BLaER1 (cell line): ENCODE data around the gene RPAP3.
"Not testable (repeated sequence)": the region's sequence is repeated elsewhere in the genome, so short reads cannot be mapped to it uniquely, and the experiment has no call there.

Experiments
- H3K27ac ChIP-seq: shearing (Covaris generic); formaldehyde crosslinking; 2 replicates; pipeline ENCODE4 v1.8.1; 2022
- H3K27me3 ChIP-seq: shearing (Covaris generic); formaldehyde crosslinking; 2 replicates; pipeline ENCODE4 v1.8.1; 2022
- H3K36me3 ChIP-seq: shearing (Covaris generic); formaldehyde crosslinking; 2 replicates; pipeline ENCODE4 v1.8.1; 2022
- H3K4me1 ChIP-seq: shearing (Covaris generic); formaldehyde crosslinking; 2 replicates; pipeline ENCODE4 v1.8.1; 2022
- H3K4me2 ChIP-seq: shearing (Covaris generic); formaldehyde crosslinking; 2 replicates; pipeline ENCODE4 v1.8.1; 2022
- H3K4me3 ChIP-seq: shearing (Covaris generic); formaldehyde crosslinking; 2 replicates; pipeline ENCODE4 v1.8.1; 2022
- H3K9ac ChIP-seq: shearing (Covaris generic); formaldehyde crosslinking; 2 replicates; pipeline ENCODE4 v1.8.1; 2022
- H3K9me3 ChIP-seq: shearing (Covaris generic); formaldehyde crosslinking; 2 replicates; pipeline ENCODE4 v1.8.1; 2022
- H4K20me1 ChIP-seq: shearing (Covaris generic); formaldehyde crosslinking; 2 replicates; pipeline ENCODE4 v1.8.1; 2022
- Cebpa-rat ChIP-seq: shearing (Covaris generic); IDR thresholded peaks from 2 replicates; pipeline ENCODE4 v1.8.1; 2022

The RPAP3 gene

DNA sequence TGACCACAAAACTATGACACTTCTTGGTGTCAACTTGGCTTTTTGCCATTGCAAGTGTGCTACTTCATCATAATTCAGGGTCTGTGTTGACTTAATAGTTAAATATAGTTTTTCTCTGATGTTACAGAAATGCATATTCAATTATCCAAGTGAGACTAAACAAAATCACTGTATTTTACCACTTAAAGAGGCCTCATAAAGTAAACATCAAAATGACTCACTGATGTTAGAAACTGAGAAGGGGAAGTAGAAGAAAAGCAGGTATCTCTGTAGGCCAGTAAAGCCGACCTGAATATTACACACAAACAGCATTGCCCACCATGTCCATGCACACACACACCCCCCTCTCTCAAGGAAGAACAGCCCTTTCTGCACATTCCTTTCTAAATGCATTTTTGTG, 55.4 kb downstream of the RPAP3 start:
- no peaks in the 10 kb centered on the region for H3K9me3 ChIP-seq
- no peak overlapping the region for H3K4me3 ChIP-seq
- peaks cover 12% of the 10 kb centered on the region for H3K4me1 ChIP-seq
- no peaks in the 10 kb centered on the region for H4K20me1 ChIP-seq
- TF ChIP-seq Cebpa-rat, result no peak
- H3K27ac ChIP-seq, result no peak overlapping the region
- no peak overlapping the region for H3K4me2 ChIP-seq
- H3K36me3 ChIP-seq, result no peaks in the 10 kb centered on the region
- no peak overlapping the region for H3K9ac ChIP-seq
- H3K27me3 ChIP-seq, result no peaks in the 10 kb centered on the region

DNA sequence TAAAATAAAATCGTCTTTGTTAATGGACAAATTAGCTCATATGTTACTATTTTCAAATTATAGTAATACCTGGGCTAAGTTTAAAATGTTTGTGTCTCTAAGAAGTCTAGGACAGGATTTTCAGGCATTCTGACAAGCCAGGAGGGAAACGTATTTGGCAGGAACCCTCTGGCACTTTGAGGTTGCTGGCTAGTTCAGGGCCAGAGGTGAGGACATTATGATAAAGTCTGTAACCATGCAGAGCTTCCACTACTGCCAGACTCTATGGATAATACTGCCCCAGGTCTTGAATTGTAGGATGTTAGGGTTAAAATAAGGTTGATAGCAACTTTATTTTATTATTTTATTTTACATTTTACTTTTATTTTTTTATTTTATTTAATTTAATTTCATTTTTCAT, 56.4 kb downstream of the RPAP3 start:
- TF ChIP-seq Cebpa-rat, result no peak
- H3K27ac ChIP-seq, result no peak overlapping the region
- H3K4me2 ChIP-seq, result no peak overlapping the region
- H3K4me1 ChIP-seq, result peaks cover 12% of the 10 kb centered on the region
- peaks cover 5% of the 10 kb centered on the region for H3K9me3 ChIP-seq
- no peaks in the 10 kb centered on the region; the same call in 1 of the 2 replicates for H3K36me3 ChIP-seq
- H4K20me1 ChIP-seq, result no peaks in the 10 kb centered on the region
- H3K9ac ChIP-seq, result no peak overlapping the region
- H3K27me3 ChIP-seq, result no peaks in the 10 kb centered on the region
- no peak overlapping the region for H3K4me3 ChIP-seq

- H3K4me1 ChIP-seq, result peaks cover 12% of the 10 kb centered on the region
- peaks cover 16% of the 10 kb centered on the region for H3K9me3 ChIP-seq
- H3K4me2 ChIP-seq, result no peak overlapping the region
- no peaks in the 10 kb centered on the region for H3K27me3 ChIP-seq
- no peaks in the 10 kb centered on the region for H4K20me1 ChIP-seq
- H3K9ac ChIP-seq, result no peak overlapping the region
- TF ChIP-seq Cebpa-rat, result no peak
- H3K4me3 ChIP-seq, result no peak overlapping the region
- H3K36me3 ChIP-seq, result peaks cover 8% of the 10 kb centered on the region; the same call in 1 of the 2 replicates
- no peak overlapping the region for H3K27ac ChIP-seq
These were observed 57.7 kb downstream of the RPAP3 start for GRCh38 chr12:47648056-47648579.

- Histone ChIP-seq H3K9me3 (peaks cover 67% of the 10 kb centered on the region), H3K36me3 (peaks cover 18% of the 10 kb centered on the region)
- H3K4me2 ChIP-seq, result not testable (repeated sequence)
These were observed 63.5 kb downstream of the RPAP3 start for GRCh38 chr12:47642310-47642709.

DNA sequence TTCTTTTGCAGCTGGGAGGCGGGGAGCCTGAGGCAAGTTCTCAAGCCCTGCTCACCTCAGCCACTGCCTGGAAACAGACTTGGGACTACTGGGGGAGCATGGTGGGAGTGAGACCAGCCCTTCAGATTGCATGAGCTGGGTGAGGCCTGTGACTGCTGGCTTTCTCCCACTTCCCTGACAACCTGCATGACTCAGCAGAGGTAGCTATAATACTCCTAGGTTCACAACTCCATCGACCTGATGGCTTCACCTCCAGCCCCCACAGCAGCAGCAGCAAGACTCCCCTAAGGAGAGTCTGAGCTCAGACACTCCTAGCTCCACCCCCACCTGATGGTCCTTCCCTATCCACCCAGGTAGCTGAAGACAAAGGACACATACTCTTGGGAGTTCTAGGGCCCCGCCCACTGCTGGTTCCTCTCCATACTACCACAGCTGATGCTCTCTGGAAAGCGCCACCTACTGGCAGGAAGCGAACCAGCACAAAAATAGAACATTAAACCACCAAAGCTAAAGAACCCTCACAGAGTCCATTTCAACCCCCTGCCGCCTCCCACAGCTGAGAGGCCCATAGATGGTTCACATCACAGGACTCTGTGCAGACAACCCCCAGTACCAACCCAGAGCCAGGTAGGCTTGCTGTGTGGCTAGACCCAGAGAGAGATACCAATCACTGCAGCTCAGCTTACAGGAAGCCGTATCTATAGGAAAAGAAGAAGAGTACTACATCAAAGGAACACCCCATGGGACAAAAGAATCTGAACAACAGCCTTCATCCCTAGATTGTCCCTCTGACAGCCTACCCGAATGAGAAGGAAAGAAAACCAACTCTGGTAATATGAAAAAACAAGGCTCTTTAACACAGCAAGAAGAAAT, 68.7 kb downstream of the RPAP3 start:
- H3K27ac ChIP-seq, result no peak overlapping the region
- H3K27me3 ChIP-seq, result no peaks in the 10 kb centered on the region
- H3K4me3 ChIP-seq, result no peak overlapping the region
- H3K36me3 ChIP-seq, result peaks cover 29% of the 10 kb centered on the region
- no peak overlapping the region for H3K4me2 ChIP-seq
- H3K9me3 ChIP-seq, result peaks cover 72% of the 10 kb centered on the region
- H3K4me1 ChIP-seq, result no peaks in the 10 kb centered on the region
- no peak for TF ChIP-seq Cebpa-rat
- no peak overlapping the region for H3K9ac ChIP-seq
- no peaks in the 10 kb centered on the region for H4K20me1 ChIP-seq

More at GRCh38 chr12:47642310-47642709, 63.5 kb downstream of the RPAP3 start:
- not testable (repeated sequence) for H3K27ac ChIP-seq, H3K9ac ChIP-seq, H3K4me1 ChIP-seq, H3K4me3 ChIP-seq, H3K27me3 ChIP-seq, H4K20me1 ChIP-seq

DNA sequence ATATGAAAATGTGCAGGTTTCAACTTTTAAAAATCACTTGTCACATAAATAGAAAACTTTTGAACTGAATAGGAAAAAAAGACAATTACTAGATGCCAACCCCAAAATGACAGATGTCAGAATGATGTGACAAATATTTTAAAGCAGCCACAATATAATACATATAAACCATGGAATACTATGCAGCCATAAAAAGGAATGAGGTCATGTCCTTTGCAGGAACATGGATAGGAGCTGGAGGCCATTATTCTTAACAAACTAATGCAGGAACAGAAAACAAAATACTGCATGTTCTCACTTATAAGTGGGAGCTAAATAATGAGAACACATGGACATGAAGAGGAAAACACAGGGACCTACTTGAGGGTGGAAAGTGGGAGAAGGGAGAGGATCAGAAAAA, 70.1 kb downstream of the RPAP3 start:
- H3K4me3 ChIP-seq, H3K4me1 ChIP-seq, H3K9ac ChIP-seq, H3K27me3 ChIP-seq, H3K4me2 ChIP-seq, H4K20me1 ChIP-seq, H3K27ac ChIP-seq: not testable (repeated sequence)
- Histone ChIP-seq H3K9me3 (peaks cover 59% of the 10 kb centered on the region), H3K36me3 (peaks cover 33% of the 10 kb centered on the region)

DNA sequence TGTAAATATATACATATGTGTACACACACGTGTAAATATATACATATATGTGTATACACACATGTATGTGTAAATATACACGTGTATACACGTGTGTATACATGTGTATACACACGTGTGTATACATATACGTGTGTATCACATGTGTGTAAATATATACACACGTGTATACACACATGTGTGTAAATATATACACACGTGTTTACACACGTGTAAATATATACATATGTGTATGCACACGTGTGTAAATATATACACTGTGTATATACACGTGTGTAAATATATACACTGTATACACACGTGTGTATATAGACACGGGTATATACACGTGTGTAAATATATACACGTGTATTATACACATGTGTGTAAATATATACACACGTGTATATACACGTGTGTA, 71.7 kb downstream of the RPAP3 start:
- no peak overlapping the region for H3K4me3 ChIP-seq
- H3K4me1 ChIP-seq, result no peaks in the 10 kb centered on the region
- H3K36me3 ChIP-seq, result peaks cover 33% of the 10 kb centered on the region
- H3K9me3 ChIP-seq, result peaks cover 48% of the 10 kb centered on the region
- no peak overlapping the region for H3K27ac ChIP-seq
- H4K20me1 ChIP-seq, result no peaks in the 10 kb centered on the region
- H3K4me2 ChIP-seq, result no peak overlapping the region
- no peak for TF ChIP-seq Cebpa-rat
- no peaks in the 10 kb centered on the region for H3K27me3 ChIP-seq
- no peak overlapping the region for H3K9ac ChIP-seq

- Histone ChIP-seq H3K4me1 (0 out of 2 replicates have a peak, but pooled peaks cover 10% of the 10 kb centered on the region), H3K4me2 (no peak overlapping the region), H3K36me3 (peaks cover 17% of the 10 kb centered on the region), H3K9me3 (peaks cover 10% of the 10 kb centered on the region; the same call in 1 of the 2 replicates), H4K20me1 (no peaks in the 10 kb centered on the region), H3K27me3 (no peaks in the 10 kb centered on the region), H3K27ac (no peak overlapping the region), H3K4me3 (no peak overlapping the region), H3K9ac (no peak overlapping the region)
- no peak for TF ChIP-seq Cebpa-rat
These were observed 83.9 kb downstream of the RPAP3 start for GRCh38 chr12:47621960-47622359.

DNA sequence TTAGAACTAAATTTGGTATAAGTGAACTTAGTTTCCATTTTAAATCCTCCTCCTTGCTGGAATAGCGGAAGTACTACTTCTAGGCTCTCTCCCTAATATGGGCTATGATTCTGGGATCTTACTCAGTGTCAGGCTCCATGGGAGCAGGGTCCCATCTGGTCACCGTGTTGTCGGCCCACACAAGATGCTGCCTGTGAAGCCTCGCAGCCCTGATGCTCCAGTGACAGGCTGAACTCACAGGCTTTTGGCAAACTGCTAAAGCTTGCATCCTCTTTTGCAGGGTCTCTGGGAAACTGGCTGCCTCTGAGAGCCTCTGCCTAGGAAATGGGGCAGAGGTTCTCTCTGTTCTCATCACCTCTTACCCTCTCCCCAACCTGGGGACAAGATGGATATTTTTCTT, 88.4 kb downstream of the RPAP3 start:
- Histone ChIP-seq H3K9me3 (peaks cover 25% of the 10 kb centered on the region), H3K36me3 (peaks cover 17% of the 10 kb centered on the region; the same call in 1 of the 2 replicates)

DNA sequence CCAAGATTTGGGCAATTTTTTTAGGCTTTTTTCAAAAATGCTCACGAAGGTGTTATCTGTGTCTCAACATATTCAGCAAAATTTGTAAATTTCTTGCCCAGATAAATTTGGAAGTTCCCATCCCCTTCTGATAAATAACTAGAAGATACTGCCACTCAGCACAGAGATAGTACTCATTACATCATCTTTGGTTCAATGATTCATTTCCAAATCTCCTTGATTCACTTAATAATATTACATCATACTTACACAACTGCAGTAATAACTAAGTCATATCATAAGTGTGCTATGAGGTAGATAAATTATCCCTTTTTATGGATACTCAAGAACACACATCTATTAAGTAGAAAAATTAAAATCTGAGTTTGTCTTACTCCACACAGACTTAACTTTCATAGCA, 89.4 kb downstream of the RPAP3 start:
- no peak overlapping the region for H3K9ac ChIP-seq

More for the DNA sequence above, 88.4 kb downstream of the RPAP3 start:
- Histone ChIP-seq H3K27me3 (no peaks in the 10 kb centered on the region), H3K27ac (no peak overlapping the region), H3K9ac (no peak overlapping the region), H4K20me1 (no peaks in the 10 kb centered on the region), H3K4me3 (no peak overlapping the region), H3K4me2 (no peak overlapping the region), H3K4me1 (0 out of 2 replicates have a peak, but pooled peaks cover 7% of the 10 kb centered on the region)
- TF ChIP-seq Cebpa-rat, result no peak

More for the DNA sequence above, 89.4 kb downstream of the RPAP3 start:
- no peak for TF ChIP-seq Cebpa-rat
- peaks cover 17% of the 10 kb centered on the region; the same call in 1 of the 2 replicates for H3K36me3 ChIP-seq
- H3K27ac ChIP-seq, result no peak overlapping the region
- H3K9me3 ChIP-seq, result peaks cover 33% of the 10 kb centered on the region
- H3K4me2 ChIP-seq, result no peak overlapping the region
- H3K27me3 ChIP-seq, result no peaks in the 10 kb centered on the region
- no peak overlapping the region for H3K4me3 ChIP-seq
- no peaks in the 10 kb centered on the region for H3K4me1 ChIP-seq
- H4K20me1 ChIP-seq, result no peaks in the 10 kb centered on the region
